NT2/D1 (cell line): Measurements from ENCODE around the gene CACNA2D4.
A peak's percentile ranks its signal among the peaks of the same experiment; 100 is the strongest.

Experiments
- DNase-seq: peaks from one replicate; pipeline ENCODE4 v3.0.0-alpha.2; 2011; ENCODE audit warnings: low read depth, low spot score
- H3K27me3 ChIP-seq: 2 replicates; pipeline ENCODE4 v1.6.0; 2011; ENCODE audit warnings: mild to moderate bottlenecking; ENCODE audit not compliant: insufficient read length, insufficient read depth
- H3K36me3 ChIP-seq: 2 replicates; pipeline ENCODE4 v1.6.1; 2011; ENCODE audit warnings: mild to moderate bottlenecking, low read length, mixed read lengths; ENCODE audit not compliant: insufficient read depth, insufficient read length
- H3K4me1 ChIP-seq: 2 replicates; pipeline ENCODE4 v1.5.1; 2011; ENCODE audit not compliant: insufficient read depth, insufficient read length
- H3K4me3 ChIP-seq: 2 replicates; pipeline ENCODE4 v1.5.1; 2011; ENCODE audit warnings: low read depth; ENCODE audit not compliant: insufficient read length
- H3K9ac ChIP-seq: 2 replicates; pipeline ENCODE4 v1.6.0; 2011; ENCODE audit warnings: low read depth; ENCODE audit not compliant: insufficient read length
- H3K9me3 ChIP-seq: 2 replicates; pipeline ENCODE4 v1.5.1; 2011; ENCODE audit warnings: mild to moderate bottlenecking, low read length; ENCODE audit not compliant: insufficient read depth
- SUZ12 ChIP-seq: IDR thresholded peaks from 2 replicates; pipeline ENCODE4 v1.6.1; 2011; ENCODE audit not compliant: insufficient read length, insufficient read depth; ENCODE audit errors: extremely low read depth
- YY1 ChIP-seq: IDR thresholded peaks from 2 replicates; pipeline ENCODE4 v1.6.1; 2011; ENCODE audit not compliant: insufficient read length, insufficient read depth
- ZNF274 ChIP-seq: IDR thresholded peaks from 2 replicates; pipeline ENCODE4 v1.6.1; 2011; ENCODE audit warnings: mild to moderate bottlenecking, low read depth, low read length

Gene CACNA2D4, protein sequence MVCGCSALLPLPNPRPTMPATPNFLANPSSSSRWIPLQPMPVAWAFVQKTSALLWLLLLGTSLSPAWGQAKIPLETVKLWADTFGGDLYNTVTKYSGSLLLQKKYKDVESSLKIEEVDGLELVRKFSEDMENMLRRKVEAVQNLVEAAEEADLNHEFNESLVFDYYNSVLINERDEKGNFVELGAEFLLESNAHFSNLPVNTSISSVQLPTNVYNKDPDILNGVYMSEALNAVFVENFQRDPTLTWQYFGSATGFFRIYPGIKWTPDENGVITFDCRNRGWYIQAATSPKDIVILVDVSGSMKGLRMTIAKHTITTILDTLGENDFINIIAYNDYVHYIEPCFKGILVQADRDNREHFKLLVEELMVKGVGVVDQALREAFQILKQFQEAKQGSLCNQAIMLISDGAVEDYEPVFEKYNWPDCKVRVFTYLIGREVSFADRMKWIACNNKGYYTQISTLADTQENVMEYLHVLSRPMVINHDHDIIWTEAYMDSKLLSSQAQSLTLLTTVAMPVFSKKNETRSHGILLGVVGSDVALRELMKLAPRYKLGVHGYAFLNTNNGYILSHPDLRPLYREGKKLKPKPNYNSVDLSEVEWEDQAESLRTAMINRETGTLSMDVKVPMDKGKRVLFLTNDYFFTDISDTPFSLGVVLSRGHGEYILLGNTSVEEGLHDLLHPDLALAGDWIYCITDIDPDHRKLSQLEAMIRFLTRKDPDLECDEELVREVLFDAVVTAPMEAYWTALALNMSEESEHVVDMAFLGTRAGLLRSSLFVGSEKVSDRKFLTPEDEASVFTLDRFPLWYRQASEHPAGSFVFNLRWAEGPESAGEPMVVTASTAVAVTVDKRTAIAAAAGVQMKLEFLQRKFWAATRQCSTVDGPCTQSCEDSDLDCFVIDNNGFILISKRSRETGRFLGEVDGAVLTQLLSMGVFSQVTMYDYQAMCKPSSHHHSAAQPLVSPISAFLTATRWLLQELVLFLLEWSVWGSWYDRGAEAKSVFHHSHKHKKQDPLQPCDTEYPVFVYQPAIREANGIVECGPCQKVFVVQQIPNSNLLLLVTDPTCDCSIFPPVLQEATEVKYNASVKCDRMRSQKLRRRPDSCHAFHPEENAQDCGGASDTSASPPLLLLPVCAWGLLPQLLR

DNA sequence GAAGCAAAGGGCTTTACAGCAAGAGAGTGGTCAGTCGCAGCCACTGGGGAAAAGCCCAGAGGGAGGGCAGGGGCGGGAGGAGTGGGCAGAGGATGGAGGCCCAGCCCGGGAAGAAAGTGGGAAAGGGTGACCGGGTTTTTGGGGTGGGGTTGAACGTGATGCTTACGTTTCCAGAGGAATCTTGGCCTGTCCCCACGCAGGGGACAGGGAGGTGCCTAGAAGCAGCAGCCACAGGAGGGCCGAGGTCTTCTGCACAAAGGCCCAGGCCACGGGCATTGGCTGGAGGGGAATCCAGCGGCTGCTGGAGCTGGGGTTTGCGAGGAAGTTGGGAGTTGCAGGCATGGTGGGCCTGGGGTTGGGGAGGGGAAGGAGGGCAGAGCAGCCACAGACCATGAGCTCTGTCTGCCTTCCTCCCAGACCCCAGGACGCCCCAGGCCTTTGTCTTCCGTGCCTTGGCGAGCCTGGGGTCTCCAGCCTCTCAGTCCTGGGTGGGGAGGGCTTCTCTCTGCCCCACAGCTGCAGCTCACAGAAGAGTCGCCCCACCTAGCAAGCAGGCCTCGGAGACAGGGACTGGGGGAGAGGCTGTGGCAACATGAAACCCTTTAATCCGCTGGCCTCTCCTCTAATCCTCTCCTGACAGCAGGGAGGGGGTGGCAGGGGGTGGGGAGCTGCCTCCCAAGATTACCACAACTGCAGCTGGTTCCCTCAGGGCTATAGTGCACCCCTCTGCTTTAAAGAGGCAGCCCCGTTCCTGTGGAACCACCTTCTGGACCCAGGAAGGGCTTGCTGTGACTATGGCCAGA, at the start of gene CACNA2D4:
CACNA2D4 (minus strand) TSS at position 572 of the 803 bp plus-strand sequence; CDS start at position 393, 179 bp downstream.
- TF ChIP-seq YY1 (no peak), ZNF274 (no peak), SUZ12 (no peak)
- H3K4me3 ChIP-seq: no peak within 1 kb of the TSS
- peaks cover 24% of the 10 kb centered on the region for H3K4me1 ChIP-seq
- H3K9ac ChIP-seq: peak within 1 kb of the TSS; percentile 21
- no peaks in the 10 kb centered on the region for H3K27me3 ChIP-seq
- H3K36me3 ChIP-seq: no peaks in the 10 kb centered on the region
- peak; percentile 64 for DNase-seq
- H3K9me3 ChIP-seq: no peaks in the 10 kb centered on the region

DNA sequence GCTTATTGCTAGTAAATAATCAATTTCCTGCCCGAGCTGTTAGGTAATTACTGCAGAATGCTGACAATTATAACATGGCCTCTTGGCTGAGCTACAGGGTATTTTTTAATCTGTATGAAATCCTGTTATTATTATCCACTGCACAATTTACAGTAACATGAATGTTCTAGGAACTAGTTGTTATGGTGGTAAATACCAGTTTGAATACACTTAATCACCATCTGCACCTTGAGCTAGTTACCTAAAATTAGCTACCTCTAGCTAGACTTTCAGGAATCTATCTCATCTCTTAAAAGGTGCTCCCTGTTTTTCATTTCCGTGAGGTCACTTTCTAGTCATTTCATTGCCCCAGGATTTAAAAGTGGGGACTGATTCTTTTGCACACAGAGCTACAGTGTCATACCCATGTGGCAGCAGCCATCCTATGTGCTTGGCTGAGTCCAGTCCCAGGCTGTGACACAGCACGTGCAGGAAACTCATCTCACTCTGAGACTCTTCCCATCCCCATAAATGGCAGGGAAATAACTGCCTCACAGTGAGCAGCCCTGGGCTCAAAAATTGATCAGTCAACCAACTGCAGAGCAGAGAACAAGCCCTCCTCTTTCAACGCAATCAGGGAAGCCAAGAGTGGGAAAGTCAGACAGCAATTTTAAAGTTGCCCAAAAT, 48.2 kb upstream of the CACNA2D4 start:
- H3K36me3 ChIP-seq: peaks cover 50% of the 10 kb centered on the region
- TF ChIP-seq SUZ12 (no peak), YY1 (no peak), ZNF274 (no peak)
- no peak for DNase-seq
- H3K4me3 ChIP-seq: no peak overlapping the region
- H3K4me1 ChIP-seq: no peaks in the 10 kb centered on the region
- H3K27me3 ChIP-seq: no peaks in the 10 kb centered on the region
- no peaks in the 10 kb centered on the region for H3K9me3 ChIP-seq
- H3K9ac ChIP-seq: no peak overlapping the region

DNA sequence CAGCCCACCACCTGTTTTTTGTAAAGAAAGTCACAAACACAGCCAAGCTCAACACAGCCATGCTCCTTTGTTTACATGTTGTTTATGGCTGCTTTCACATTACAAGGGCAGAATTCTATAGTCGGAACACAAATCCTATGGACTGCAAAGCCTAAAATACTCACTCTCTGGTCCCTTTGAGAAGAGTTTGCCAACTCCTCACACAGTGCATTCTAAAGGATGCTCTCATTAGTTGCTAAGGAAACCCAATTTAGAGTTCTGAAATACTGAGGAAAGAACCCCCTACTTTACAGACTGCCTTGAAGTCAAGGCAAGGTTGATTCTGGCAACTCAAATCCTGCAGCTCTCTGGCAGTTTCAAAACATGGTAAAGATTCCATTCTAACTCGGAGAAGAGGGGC, 47.5 kb upstream of the CACNA2D4 start:
- H3K36me3 ChIP-seq: peaks cover 55% of the 10 kb centered on the region
- no peaks in the 10 kb centered on the region for H3K27me3 ChIP-seq
- DNase-seq: no peak
- H3K4me1 ChIP-seq: no peaks in the 10 kb centered on the region
- TF ChIP-seq ZNF274 (no peak), YY1 (no peak), SUZ12 (no peak)
- H3K4me3 ChIP-seq: no peak overlapping the region
- no peak overlapping the region for H3K9ac ChIP-seq
- no peaks in the 10 kb centered on the region for H3K9me3 ChIP-seq

DNA sequence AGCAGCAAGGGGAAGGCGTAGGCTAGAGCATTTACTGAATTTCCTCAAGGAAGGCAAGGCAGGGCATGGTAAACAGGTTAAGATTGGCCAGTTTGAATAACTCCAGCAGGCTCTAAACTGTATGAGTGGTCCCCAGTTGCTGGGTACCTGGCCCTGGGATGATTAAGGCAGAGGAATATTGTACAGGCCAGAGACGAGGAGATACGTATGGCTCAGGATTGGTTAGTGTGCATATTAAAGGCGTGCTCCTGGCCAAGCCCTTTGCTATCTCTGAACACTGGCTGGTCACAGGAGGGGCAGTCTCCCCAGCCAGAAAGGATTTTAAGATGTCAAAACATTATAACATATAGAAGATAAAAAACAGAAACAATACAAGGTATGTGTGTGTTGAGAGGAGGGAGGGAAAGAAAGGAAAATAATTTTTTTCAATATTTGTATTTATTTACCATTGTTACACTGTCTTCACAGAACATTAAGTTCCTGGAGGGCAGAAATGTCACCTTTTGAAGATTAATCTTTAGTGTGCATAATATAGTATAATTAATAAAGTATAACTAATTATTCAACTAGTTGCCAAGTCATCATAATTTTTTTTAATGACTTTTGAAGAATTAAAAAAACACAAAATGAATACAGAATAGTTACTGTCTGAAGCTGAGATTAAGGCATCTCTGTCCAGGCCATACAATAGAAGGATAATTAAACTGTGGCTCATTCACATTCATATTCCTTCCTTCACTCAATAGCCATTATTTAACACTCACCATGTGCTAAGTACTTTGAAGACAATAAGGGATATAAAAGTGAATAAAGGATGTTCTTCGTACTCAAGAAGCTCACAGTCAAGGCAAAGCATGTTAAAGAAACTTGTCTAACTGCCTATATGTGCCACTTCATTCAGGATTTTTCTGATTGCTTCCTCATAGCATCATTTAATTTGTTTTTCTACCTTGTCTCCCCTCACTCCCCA, 43.9 kb upstream of the CACNA2D4 start:
- Histone ChIP-seq H3K27me3 (no peaks in the 10 kb centered on the region), H3K9me3 (peaks cover 16% of the 10 kb centered on the region; the same call in 1 of the 2 replicates), H3K36me3 (peaks cover 66% of the 10 kb centered on the region), H3K9ac (no peak overlapping the region), H3K4me3 (no peak overlapping the region), H3K4me1 (no peaks in the 10 kb centered on the region)
- no peak for DNase-seq
- TF ChIP-seq SUZ12 (no peak), YY1 (no peak), ZNF274 (no peak)

DNA sequence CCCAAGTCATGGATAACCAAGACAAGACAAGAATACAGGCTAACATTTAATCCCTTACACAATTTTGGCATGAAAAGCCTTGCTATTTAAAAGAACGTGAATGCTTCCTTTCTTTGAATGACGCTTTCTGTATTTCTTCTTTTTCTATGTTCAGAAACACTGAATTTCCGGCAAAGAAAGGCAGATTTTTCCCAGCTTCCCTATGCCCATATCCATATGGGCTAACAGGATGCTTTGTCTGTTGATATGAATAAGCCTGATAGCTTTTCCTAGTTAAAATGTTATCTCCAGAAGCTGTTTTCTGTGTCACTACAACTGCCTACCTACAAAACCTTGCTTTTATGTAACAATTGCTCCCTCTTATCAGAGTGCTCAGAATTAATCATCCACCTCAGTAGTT, 38.3 kb upstream of the CACNA2D4 start:
- DNase-seq: no peak
- Histone ChIP-seq H3K9me3 (peaks cover 16% of the 10 kb centered on the region; the same call in 1 of the 2 replicates), H3K36me3 (peaks cover 47% of the 10 kb centered on the region), H3K27me3 (no peaks in the 10 kb centered on the region), H3K9ac (no peak overlapping the region), H3K4me1 (no peaks in the 10 kb centered on the region), H3K4me3 (no peak overlapping the region)
- TF ChIP-seq ZNF274 (no peak), YY1 (no peak), SUZ12 (no peak)
